SK-N-SH (cell line): ENCODE results near the gene LRRFIP2. TPM values are rescaled to one million over a fixed set of nuclear protein-coding genes. Genes with fewer than 3 reads are reported as not detected.

Experiments
- CTCF ChIA-PET: fragments of 300-600, 350-600 bp; formaldehyde crosslinking; extraction: SDS; loops from one replicate; lab custom pipeline; 2021; lab: Yijun Ruan, JAX
- POLR2A ChIA-PET: fragments of 350-600 bp; sonication (Branson Sonifier 250); formaldehyde crosslinking; extraction: SDS; loops from one replicate; lab custom pipeline; 2020; ENCODE audit warnings: antibody characterized with exemption, inconsistent platforms; lab: Yijun Ruan, JAX
- DNase-seq: peaks from one replicate; pipeline ENCODE4 v3.0.0; 2012
- H2AFZ ChIP-seq: fragments of 200-600 bp; sonication (generic); 2 replicates; pipeline ENCODE4 v1.8.1; 2016; ENCODE audit warnings: antibody characterized with exemption, mild to moderate bottlenecking, low read depth
- H3F3A ChIP-seq: fragments of 200-600 bp; sonication (generic); replicated peaks from 2 replicates; pipeline ENCODE3; 2016; ENCODE audit warnings: antibody characterized with exemption, mild to moderate bottlenecking; ENCODE audit not compliant: insufficient read depth
- H3K27ac ChIP-seq, 2 experiments: fragments of 200-500 bp in 1 of 2; fragments of 200-600 bp in 1 of 2; sonication (Bioruptor generic) in 1 of 2; sonication (generic), shearing (Covaris generic) in 1 of 2; 2 replicates each; pipeline versions ENCODE4 v1.5.1 to v1.6.1; 2014 to 2016; ENCODE audit warnings: low read depth in 2 of 2, inconsistent platforms in 1 of 2, low read length in 1 of 2, mild to moderate bottlenecking in 1 of 2, mixed read lengths in 1 of 2
- H3K27me3 ChIP-seq: fragments of 200-600 bp; sonication (generic), shearing (Covaris generic); 2 replicates; pipeline ENCODE4 v1.6.1; 2016; ENCODE audit warnings: mixed run types; ENCODE audit not compliant: insufficient read depth
- H3K36me3 ChIP-seq, 2 experiments: fragments of 200-500 bp in 1 of 2; fragments of 200-600 bp in 1 of 2; sonication (Bioruptor generic) in 1 of 2; sonication (generic) in 1 of 2; replicated peaks in 1 of 2; 2 replicates each; pipeline versions ENCODE3 to v1.5.1; 2014 to 2016; ENCODE audit warnings: low read length in 1 of 2, mild to moderate bottlenecking in 1 of 2; ENCODE audit not compliant: insufficient read depth in 2 of 2, control insufficient read depth in 1 of 2
- H3K4me1 ChIP-seq, 2 experiments: fragments of 200-500 bp in 1 of 2; fragments of 200-600 bp in 1 of 2; sonication (Bioruptor generic) in 1 of 2; sonication (generic), shearing (Covaris generic) in 1 of 2; 2 replicates each; pipeline versions ENCODE4 v1.5.1 to v1.6.1; 2014 to 2016; ENCODE audit warnings: low read depth in 1 of 2, low read length in 1 of 2, mixed run types in 1 of 2; ENCODE audit not compliant: insufficient read depth in 2 of 2, control insufficient read depth in 1 of 2
- H3K4me2 ChIP-seq: fragments of 200-600 bp; sonication (generic), shearing (Covaris generic); 2 replicates; pipeline ENCODE4 v1.6.1; 2017; ENCODE audit warnings: mixed run types
- H3K4me3 ChIP-seq, 2 experiments: fragments of 200-500 bp in 1 of 2; fragments of 200-600 bp in 1 of 2; sonication (Bioruptor generic) in 1 of 2; sonication (generic), shearing (Covaris generic) in 1 of 2; 2 replicates each; pipeline versions ENCODE4 v1.5.1 to v1.8.1; 2014 to 2016; ENCODE audit warnings: low read depth in 2 of 2, inconsistent platforms in 1 of 2, low read length in 1 of 2, mild to moderate bottlenecking in 1 of 2, mixed read lengths in 1 of 2, moderate library complexity in 1 of 2
- H3K79me2 ChIP-seq: fragments of 200-600 bp; sonication (generic); 2 replicates; pipeline ENCODE4 v1.8.1; 2017; ENCODE audit warnings: mild to moderate bottlenecking; ENCODE audit not compliant: insufficient read depth
- H3K9ac ChIP-seq: fragments of 200-600 bp; sonication (generic); 2 replicates; pipeline ENCODE4 v1.6.1; 2017; ENCODE audit warnings: mixed run types
- H3K9me2 ChIP-seq: fragments of 200-600 bp; sonication (generic); 2 replicates; pipeline ENCODE4 v1.6.1; 2017; ENCODE audit warnings: mixed run types
- H3K9me3 ChIP-seq: fragments of 200-600 bp; sonication (generic); 2 replicates; pipeline ENCODE4 v1.6.1; 2017; ENCODE audit warnings: mixed run types, mild to moderate bottlenecking, moderate library complexity
- H4K20me1 ChIP-seq: fragments of 200-600 bp; sonication (generic); 2 replicates; pipeline ENCODE4 v1.6.1; 2017; ENCODE audit warnings: mild to moderate bottlenecking, mixed run types; ENCODE audit not compliant: insufficient read depth
- EP300 ChIP-seq, 2 experiments: IDR thresholded peaks; 2 replicates each; pipeline versions ENCODE4 v1.4.0 to v1.6.1; 2012; ENCODE audit warnings: borderline replicate concordance in 1 of 2, low read depth in 1 of 2, low read length in 1 of 2
- EZH2phosphoT487 ChIP-seq: fragments of 200-600 bp; sonication (generic); IDR thresholded peaks from 2 replicates; pipeline ENCODE4 v1.6.1; 2017; ENCODE audit warnings: low read depth, mixed run types, mild to moderate bottlenecking, antibody characterized with exemption, moderate library complexity, borderline replicate concordance
- FOSL2 ChIP-seq: IDR thresholded peaks from 2 replicates; pipeline ENCODE4 v1.4.0; 2012; ENCODE audit warnings: low read depth, mild to moderate bottlenecking, moderate library complexity, borderline replicate concordance
- FOXJ3 ChIP-seq: sonication (generic); formaldehyde crosslinking; IDR thresholded peaks from 2 replicates; pipeline ENCODE4 v1.5.1; 2020; ENCODE audit warnings: mild to moderate bottlenecking, missing genetic modification reagents
- FOXM1 ChIP-seq: IDR thresholded peaks from 2 replicates; pipeline ENCODE4 v1.4.0; 2012; ENCODE audit warnings: low read depth, mild to moderate bottlenecking
- JUND ChIP-seq: IDR thresholded peaks from 2 replicates; pipeline ENCODE4 v1.4.0; 2012
- MXI1 ChIP-seq: IDR thresholded peaks from 2 replicates; pipeline ENCODE4 v1.6.1; 2012; ENCODE audit warnings: mild to moderate bottlenecking, low read depth, low read length, improper control_type of control experiment
- NRF1 ChIP-seq: IDR thresholded peaks from 2 replicates; pipeline ENCODE4 v1.6.1; 2012; ENCODE audit warnings: low read depth, mild to moderate bottlenecking, low read length
- RAD21 ChIP-seq: IDR thresholded peaks from 2 replicates; pipeline ENCODE4 v1.6.1; 2012; ENCODE audit warnings: mild to moderate bottlenecking, low read length
- RFX5 ChIP-seq: IDR thresholded peaks from 2 replicates; pipeline ENCODE4 v1.6.1; 2012; ENCODE audit warnings: mild to moderate bottlenecking, improper control_type of control experiment, low read length
- TCF12 ChIP-seq: IDR thresholded peaks from 2 replicates; pipeline ENCODE4 v1.4.0; 2012
- TEAD4 ChIP-seq: IDR thresholded peaks from 2 replicates; pipeline ENCODE4 v1.4.0; 2012; ENCODE audit warnings: mild to moderate bottlenecking, borderline replicate concordance; ENCODE audit not compliant: insufficient read depth
- WGBS: methylation state at CpG from one replicate; pipeline ENCODE4 v1.1.6; 2017; ENCODE audit warnings: low lambda C conversion rate; 5-methylcytosine and 5-hydroxymethylcytosine counted together
- polyA plus RNA-seq, 3 experiments: library from polyadenylated mRNA; depleted of rRNA; stranded (reverse); fragments of >200 nt; gene quantifications; 2 replicates each; pipeline ENCODE4 v1.2.3, GENCODE V29; 2012
- TF ChIP-seq, protein P1 (sequence below): fragments of 200-600 bp; sonication (generic); IDR thresholded peaks from 2 replicates; pipeline ENCODE4 v1.6.1; 2017; ENCODE audit warnings: antibody characterized with exemption, mild to moderate bottlenecking, moderate library complexity
- TF ChIP-seq, protein P2 (sequence below): IDR thresholded peaks from 2 replicates; pipeline ENCODE4 v1.4.0; 2012; ENCODE audit warnings: low read depth
- TF ChIP-seq, protein P3 (sequence below): IDR thresholded peaks from 2 replicates; pipeline ENCODE4 v1.4.0; 2012; ENCODE audit warnings: low read depth, borderline replicate concordance
- TF ChIP-seq, protein P4 (sequence below): fragments of 150-350 bp; IDR thresholded peaks from 2 replicates; pipeline ENCODE4 v1.6.1; 2016; ENCODE audit warnings: mild to moderate bottlenecking, low read depth, low read length
- TF ChIP-seq, protein P5 (sequence below): IDR thresholded peaks from 2 replicates; pipeline ENCODE4 v1.4.0; 2012; ENCODE audit warnings: low read depth, borderline replicate concordance
- TF ChIP-seq, protein P6 (sequence below): fragments of 150-350 bp; IDR thresholded peaks from 2 replicates; pipeline ENCODE4 v1.6.1; 2017; ENCODE audit warnings: antibody characterized with exemption, low read length, low read depth, borderline replicate concordance

LRRFIP2 gene
- polyA plus RNA-seq, 1 of the 3 experiments (the other 2 are of a cell fraction): 27.2 TPM

DNA sequence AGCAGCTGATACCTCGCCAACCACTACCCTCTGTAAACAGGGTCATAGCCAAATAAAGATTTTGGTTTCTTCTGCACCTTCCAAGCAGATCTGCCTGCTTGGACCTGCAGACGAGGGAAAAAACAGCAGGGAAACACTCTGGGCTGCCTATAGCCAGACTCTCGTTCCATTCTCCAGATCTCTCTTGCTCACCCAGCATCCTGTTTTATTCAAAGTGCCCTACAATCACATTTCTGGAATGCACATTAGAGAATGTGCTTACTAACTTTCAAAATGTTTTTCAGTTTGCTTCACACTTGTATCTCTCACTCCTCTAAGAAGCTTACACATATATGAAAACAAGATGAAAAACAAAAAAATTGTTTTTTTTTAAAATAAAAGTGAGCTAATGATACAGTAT lies 109.6 kb downstream of the LRRFIP2 start:
- Histone ChIP-seq H3K9me2 (no peaks in the 10 kb centered on the region), H3K79me2 (no peaks in the 10 kb centered on the region), H2AFZ (no peak overlapping the region), H4K20me1 (no peaks in the 10 kb centered on the region), H3K9me3 (no peaks in the 10 kb centered on the region), H3K4me3 (no peak overlapping the region), H3K9ac (no peak overlapping the region), H3K4me2 (no peak overlapping the region), H3K4me1 (peaks cover 0 to 8% of the 10 kb centered on the region in 2 experiments; a peak in 1 of 4 replicates), H3K27ac (no peak overlapping the region; a peak in 1 of 4 replicates), H3K36me3 (peaks cover 52 to 60% of the 10 kb centered on the region in 2 experiments), H3F3A (no peaks in the 10 kb centered on the region), H3K27me3 (no peaks in the 10 kb centered on the region)
- 91% methylated on average over 3 of the region's 3 CpGs for WGBS
- POLR2A ChIA-PET: no interaction called here
- CTCF ChIA-PET: interaction anchor here (1.0 kb wide), 1 partner anchor 73 kb away, joined by 4 read pairs; no protein-coding TSS in a partner anchor
- no peak for DNase-seq
- TF ChIP-seq TCF12 (no peak), FOXJ3 (CRISPR knock-in tag) (no peak), FOXM1 (no peak), FOSL2 (no peak), EZH2phosphoT487 (no peak), EP300 (IDR thresholded peaks at IDR 0.05; ENCODE audit: borderline replicate concordance in 1 of 2, low read depth in 1 of 2, low read length in 1 of 2) (no peak), RAD21 (no peak), MXI1 (no peak), RFX5 (no peak), TEAD4 (no peak), JUND (no peak), NRF1 (no peak)
- TF ChIP-seq, protein P1, sequence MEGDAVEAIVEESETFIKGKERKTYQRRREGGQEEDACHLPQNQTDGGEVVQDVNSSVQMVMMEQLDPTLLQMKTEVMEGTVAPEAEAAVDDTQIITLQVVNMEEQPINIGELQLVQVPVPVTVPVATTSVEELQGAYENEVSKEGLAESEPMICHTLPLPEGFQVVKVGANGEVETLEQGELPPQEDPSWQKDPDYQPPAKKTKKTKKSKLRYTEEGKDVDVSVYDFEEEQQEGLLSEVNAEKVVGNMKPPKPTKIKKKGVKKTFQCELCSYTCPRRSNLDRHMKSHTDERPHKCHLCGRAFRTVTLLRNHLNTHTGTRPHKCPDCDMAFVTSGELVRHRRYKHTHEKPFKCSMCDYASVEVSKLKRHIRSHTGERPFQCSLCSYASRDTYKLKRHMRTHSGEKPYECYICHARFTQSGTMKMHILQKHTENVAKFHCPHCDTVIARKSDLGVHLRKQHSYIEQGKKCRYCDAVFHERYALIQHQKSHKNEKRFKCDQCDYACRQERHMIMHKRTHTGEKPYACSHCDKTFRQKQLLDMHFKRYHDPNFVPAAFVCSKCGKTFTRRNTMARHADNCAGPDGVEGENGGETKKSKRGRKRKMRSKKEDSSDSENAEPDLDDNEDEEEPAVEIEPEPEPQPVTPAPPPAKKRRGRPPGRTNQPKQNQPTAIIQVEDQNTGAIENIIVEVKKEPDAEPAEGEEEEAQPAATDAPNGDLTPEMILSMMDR: no peak
- TF ChIP-seq, protein P2, sequence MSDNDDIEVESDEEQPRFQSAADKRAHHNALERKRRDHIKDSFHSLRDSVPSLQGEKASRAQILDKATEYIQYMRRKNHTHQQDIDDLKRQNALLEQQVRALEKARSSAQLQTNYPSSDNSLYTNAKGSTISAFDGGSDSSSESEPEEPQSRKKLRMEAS: no peak
- TF ChIP-seq, protein P3, sequence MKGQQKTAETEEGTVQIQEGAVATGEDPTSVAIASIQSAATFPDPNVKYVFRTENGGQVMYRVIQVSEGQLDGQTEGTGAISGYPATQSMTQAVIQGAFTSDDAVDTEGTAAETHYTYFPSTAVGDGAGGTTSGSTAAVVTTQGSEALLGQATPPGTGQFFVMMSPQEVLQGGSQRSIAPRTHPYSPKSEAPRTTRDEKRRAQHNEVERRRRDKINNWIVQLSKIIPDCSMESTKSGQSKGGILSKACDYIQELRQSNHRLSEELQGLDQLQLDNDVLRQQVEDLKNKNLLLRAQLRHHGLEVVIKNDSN: no peak
- TF ChIP-seq, protein P4, sequence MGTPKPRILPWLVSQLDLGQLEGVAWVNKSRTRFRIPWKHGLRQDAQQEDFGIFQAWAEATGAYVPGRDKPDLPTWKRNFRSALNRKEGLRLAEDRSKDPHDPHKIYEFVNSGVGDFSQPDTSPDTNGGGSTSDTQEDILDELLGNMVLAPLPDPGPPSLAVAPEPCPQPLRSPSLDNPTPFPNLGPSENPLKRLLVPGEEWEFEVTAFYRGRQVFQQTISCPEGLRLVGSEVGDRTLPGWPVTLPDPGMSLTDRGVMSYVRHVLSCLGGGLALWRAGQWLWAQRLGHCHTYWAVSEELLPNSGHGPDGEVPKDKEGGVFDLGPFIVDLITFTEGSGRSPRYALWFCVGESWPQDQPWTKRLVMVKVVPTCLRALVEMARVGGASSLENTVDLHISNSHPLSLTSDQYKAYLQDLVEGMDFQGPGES: no peak
- TF ChIP-seq, protein P5, sequence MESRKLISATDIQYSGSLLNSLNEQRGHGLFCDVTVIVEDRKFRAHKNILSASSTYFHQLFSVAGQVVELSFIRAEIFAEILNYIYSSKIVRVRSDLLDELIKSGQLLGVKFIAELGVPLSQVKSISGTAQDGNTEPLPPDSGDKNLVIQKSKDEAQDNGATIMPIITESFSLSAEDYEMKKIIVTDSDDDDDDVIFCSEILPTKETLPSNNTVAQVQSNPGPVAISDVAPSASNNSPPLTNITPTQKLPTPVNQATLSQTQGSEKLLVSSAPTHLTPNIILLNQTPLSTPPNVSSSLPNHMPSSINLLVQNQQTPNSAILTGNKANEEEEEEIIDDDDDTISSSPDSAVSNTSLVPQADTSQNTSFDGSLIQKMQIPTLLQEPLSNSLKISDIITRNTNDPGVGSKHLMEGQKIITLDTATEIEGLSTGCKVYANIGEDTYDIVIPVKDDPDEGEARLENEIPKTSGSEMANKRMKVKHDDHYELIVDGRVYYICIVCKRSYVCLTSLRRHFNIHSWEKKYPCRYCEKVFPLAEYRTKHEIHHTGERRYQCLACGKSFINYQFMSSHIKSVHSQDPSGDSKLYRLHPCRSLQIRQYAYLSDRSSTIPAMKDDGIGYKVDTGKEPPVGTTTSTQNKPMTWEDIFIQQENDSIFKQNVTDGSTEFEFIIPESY: no peak
- TF ChIP-seq, protein P6, sequence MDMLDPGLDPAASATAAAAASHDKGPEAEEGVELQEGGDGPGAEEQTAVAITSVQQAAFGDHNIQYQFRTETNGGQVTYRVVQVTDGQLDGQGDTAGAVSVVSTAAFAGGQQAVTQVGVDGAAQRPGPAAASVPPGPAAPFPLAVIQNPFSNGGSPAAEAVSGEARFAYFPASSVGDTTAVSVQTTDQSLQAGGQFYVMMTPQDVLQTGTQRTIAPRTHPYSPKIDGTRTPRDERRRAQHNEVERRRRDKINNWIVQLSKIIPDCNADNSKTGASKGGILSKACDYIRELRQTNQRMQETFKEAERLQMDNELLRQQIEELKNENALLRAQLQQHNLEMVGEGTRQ: no peak
